OCI-LY3 (cell line): ENCODE data around the gene SNX15.
A peak's percentile ranks its signal among the peaks of the same experiment; 100 is the strongest.

Source experiments
- H2AFZ ChIP-seq: fragments of 200-600, 300-600 bp; shearing (Covaris generic); 2 replicates; pipeline ENCODE4 v1.6.0; 2014; ENCODE audit warnings: antibody characterized with exemption, low read depth, low read length
- H3K27ac ChIP-seq: fragments of 200-600, 300-600 bp; sonication (generic); 2 replicates; pipeline ENCODE4 v1.5.1; 2014; ENCODE audit warnings: mild to moderate bottlenecking, low read length, moderate library complexity, mixed read lengths
- H3K27me3 ChIP-seq: fragments of 200-600, 300-600 bp; sonication (generic); 2 replicates; pipeline ENCODE4 v1.6.1; 2014; ENCODE audit warnings: low read depth, low read length, mixed read lengths
- H3K36me3 ChIP-seq: fragments of 200-600, 300-600 bp; sonication (generic); replicated peaks from 2 replicates; pipeline ENCODE3; 2014; ENCODE audit warnings: low read depth, low read length, mixed read lengths
- H3K4me1 ChIP-seq: fragments of 300-600, 200-600 bp; sonication (generic); 2 replicates; pipeline ENCODE4 v1.6.1; 2014; ENCODE audit warnings: low read length, mixed read lengths
- H3K4me2 ChIP-seq: fragments of 200-600, 300-600 bp; sonication (generic); 2 replicates; pipeline ENCODE4 v1.6.1; 2014; ENCODE audit warnings: low read length, mixed read lengths
- H3K4me3 ChIP-seq: fragments of 300-600, 200-600 bp; sonication (generic); 2 replicates; pipeline ENCODE4 v1.5.1; 2014; ENCODE audit warnings: antibody characterized with exemption, mild to moderate bottlenecking, low read length, moderate library complexity
- H3K79me2 ChIP-seq: fragments of 300-600, 200-600 bp; shearing (Covaris generic); 2 replicates; pipeline ENCODE4 v1.6.1; 2014; ENCODE audit warnings: mild to moderate bottlenecking, low read length, mixed read lengths
- H3K9ac ChIP-seq: fragments of 300-600, 200-600 bp; shearing (Covaris generic); 2 replicates; pipeline ENCODE4 v1.6.0; 2014; ENCODE audit warnings: mild to moderate bottlenecking, low read length, moderate library complexity
- H3K9me3 ChIP-seq: fragments of 200-600, 300-600 bp; shearing (Covaris generic); 2 replicates; pipeline ENCODE4 v1.6.1; 2014; ENCODE audit warnings: low read length, mixed read lengths; ENCODE audit not compliant: insufficient read depth
- H4K20me1 ChIP-seq: fragments of 200-600, 300-600 bp; sonication (generic); 2 replicates; pipeline ENCODE4 v1.6.1; 2016; ENCODE audit warnings: low read length, mixed read lengths; ENCODE audit not compliant: insufficient read depth
- CTCF ChIP-seq: fragments of 200-600, 300-600 bp; sonication (generic); IDR thresholded peaks from 2 replicates; pipeline ENCODE4 v1.5.1; 2014; ENCODE audit warnings: antibody characterized with exemption, low read length, low read depth
- EZH2phosphoT487 ChIP-seq: fragments of 200-600 bp; shearing (Covaris generic); IDR thresholded peaks from 2 replicates; pipeline ENCODE4 v1.6.1; 2018; ENCODE audit warnings: antibody characterized with exemption, mixed run types, low read depth

SNX15 gene

GRCh38 chr11:65084598-65085375 is 57.5 kb downstream of the SNX15 start:
- Histone ChIP-seq H3K4me2 (peak overlapping the region; percentile 99), H3K9me3 (no peaks in the 10 kb centered on the region), H3K27ac (peak overlapping the region; percentile 74), H4K20me1 (peaks cover 3% of the 10 kb centered on the region; the same call in 1 of the 2 replicates), H3K4me1 (peaks cover 16% of the 10 kb centered on the region), H3K79me2 (peaks cover 54% of the 10 kb centered on the region), H3K9ac (peak overlapping the region; percentile 97), H3K4me3 (peak overlapping the region; percentile 97), H2AFZ (0 out of 2 replicates have a peak overlapping the region, but pooled peaks have one; percentile 76), H3K27me3 (no peaks in the 10 kb centered on the region), H3K36me3 (peaks cover 52% of the 10 kb centered on the region)
- TF ChIP-seq CTCF: no peak
- no peak for TF ChIP-seq EZH2phosphoT487

DNA sequence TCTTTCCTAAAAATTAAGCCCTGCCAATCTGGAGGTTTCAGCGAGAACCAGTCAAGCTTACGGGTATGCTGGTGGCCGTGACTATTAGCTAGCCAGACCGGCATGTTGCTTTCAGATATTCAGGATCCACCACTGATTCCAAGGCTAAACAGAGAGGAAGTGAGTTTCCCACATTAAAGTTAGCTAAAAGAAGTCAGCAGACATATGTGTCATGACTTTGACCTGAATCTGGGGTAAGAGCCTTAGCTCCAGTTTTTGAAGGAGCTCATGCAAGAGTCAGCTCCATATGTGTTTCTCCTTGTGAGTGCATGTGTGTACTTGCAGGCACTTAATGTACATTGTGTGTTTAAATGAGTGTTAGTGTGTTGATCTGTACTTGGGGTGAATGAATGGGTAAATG is 58.2 kb downstream of the SNX15 start:
- peaks cover 3% of the 10 kb centered on the region; the same call in 1 of the 2 replicates for H4K20me1 ChIP-seq
- no peak overlapping the region for H3K9ac ChIP-seq
- H3K4me3 ChIP-seq: no peak overlapping the region
- H3K27me3 ChIP-seq: no peaks in the 10 kb centered on the region
- H2AFZ ChIP-seq: no peak overlapping the region
- peaks cover 16% of the 10 kb centered on the region for H3K4me1 ChIP-seq
- peaks cover 49% of the 10 kb centered on the region for H3K79me2 ChIP-seq
- H3K36me3 ChIP-seq: peaks cover 48% of the 10 kb centered on the region
- H3K9me3 ChIP-seq: no peaks in the 10 kb centered on the region
- H3K27ac ChIP-seq: no peak overlapping the region
- TF ChIP-seq EZH2phosphoT487 (no peak), CTCF (no peak)
- no peak overlapping the region for H3K4me2 ChIP-seq

GRCh38 chr11:65086809-65087208 is 59.6 kb downstream of the SNX15 start:
- Histone ChIP-seq H3K9me3 (no peaks in the 10 kb centered on the region), H3K9ac (no peak overlapping the region), H3K27me3 (no peaks in the 10 kb centered on the region), H3K4me2 (no peak overlapping the region), H2AFZ (no peak overlapping the region), H3K27ac (no peak overlapping the region), H3K36me3 (peaks cover 37% of the 10 kb centered on the region), H3K79me2 (peaks cover 38% of the 10 kb centered on the region), H3K4me1 (peaks cover 13% of the 10 kb centered on the region), H4K20me1 (peaks cover 3% of the 10 kb centered on the region; the same call in 1 of the 2 replicates), H3K4me3 (no peak overlapping the region)
- TF ChIP-seq EZH2phosphoT487: no peak
- no peak for TF ChIP-seq CTCF

GRCh38 chr11:65087216-65087615 is 60.0 kb downstream of the SNX15 start:
- H3K4me1 ChIP-seq: peaks cover 16% of the 10 kb centered on the region
- peaks cover 33% of the 10 kb centered on the region for H3K36me3 ChIP-seq
- H3K79me2 ChIP-seq: peaks cover 34% of the 10 kb centered on the region
- TF ChIP-seq EZH2phosphoT487 (no peak), CTCF (no peak)
- peaks cover 3% of the 10 kb centered on the region; the same call in 1 of the 2 replicates for H4K20me1 ChIP-seq
- H3K27ac ChIP-seq: no peak overlapping the region
- no peaks in the 10 kb centered on the region for H3K9me3 ChIP-seq
- H3K4me2 ChIP-seq: no peak overlapping the region
- H2AFZ ChIP-seq: no peak overlapping the region
- no peak overlapping the region for H3K4me3 ChIP-seq
- no peak overlapping the region for H3K9ac ChIP-seq
- no peaks in the 10 kb centered on the region for H3K27me3 ChIP-seq
